Vagina (tissue), 2 donors: ENCODE measurements around the gene TTLL11.

Experiments used
- POLR2A ChIP-seq, 2 donors: fragments of 450-650 bp; IDR thresholded peaks; one replicate each; pipeline ENCODE4 v1.6.1; 2017; ENCODE audit warnings: antibody characterized with exemption in 2 of 2, mild to moderate bottlenecking in 2 of 2, moderate library complexity in 2 of 2
- TF ChIP-seq, protein P1 (sequence below), 3 experiments: fragments of 450-650 bp in 2 of 3; fragments of 200-600 bp in 1 of 3; sonication (generic) in 1 of 3; IDR thresholded peaks; one replicate each; pipeline ENCODE4 v1.5.1; 2017 to 2019; ENCODE audit warnings: antibody characterized with exemption in 3 of 3, mild to moderate bottlenecking in 2 of 3, moderate library complexity in 2 of 3

DNA sequence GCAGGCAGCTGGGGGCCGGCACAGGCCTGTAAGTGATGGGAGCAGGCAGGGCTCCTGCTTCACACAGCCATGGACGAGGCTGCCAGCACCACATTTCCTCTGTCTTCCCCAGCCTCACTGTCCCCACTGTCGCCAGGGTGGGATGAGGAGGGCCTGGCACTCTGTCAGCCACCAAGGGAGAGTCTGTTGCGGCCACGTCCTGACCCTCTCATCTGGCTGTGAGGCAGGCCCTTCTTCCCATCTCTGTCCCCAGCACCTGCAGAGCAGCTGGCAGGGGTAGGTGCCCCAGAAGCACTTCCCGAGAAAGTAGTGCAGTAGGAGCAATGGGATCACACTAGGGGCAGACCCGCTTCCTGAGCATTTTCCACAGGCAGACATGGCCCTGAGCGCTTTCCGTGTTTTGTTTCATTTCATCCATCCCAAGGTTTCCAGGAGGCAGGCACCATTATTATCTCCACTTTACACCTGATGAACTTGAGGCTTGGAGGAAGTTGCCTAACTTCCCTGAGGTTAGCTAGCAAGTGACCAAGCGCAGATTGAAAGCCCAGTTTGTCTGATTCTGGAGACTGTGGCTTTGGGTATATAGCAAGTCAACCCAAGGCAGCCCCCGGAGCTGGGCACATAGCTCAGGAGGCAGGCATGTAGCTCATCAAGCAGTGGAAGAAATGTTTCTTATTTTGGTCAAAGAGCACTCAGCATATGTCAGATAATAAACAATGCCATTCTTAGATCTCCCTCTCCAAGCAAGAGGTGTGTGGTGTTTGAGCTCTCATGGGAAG is 239.3 kb downstream of the TTLL11 start:
- TF ChIP-seq, protein P1, sequence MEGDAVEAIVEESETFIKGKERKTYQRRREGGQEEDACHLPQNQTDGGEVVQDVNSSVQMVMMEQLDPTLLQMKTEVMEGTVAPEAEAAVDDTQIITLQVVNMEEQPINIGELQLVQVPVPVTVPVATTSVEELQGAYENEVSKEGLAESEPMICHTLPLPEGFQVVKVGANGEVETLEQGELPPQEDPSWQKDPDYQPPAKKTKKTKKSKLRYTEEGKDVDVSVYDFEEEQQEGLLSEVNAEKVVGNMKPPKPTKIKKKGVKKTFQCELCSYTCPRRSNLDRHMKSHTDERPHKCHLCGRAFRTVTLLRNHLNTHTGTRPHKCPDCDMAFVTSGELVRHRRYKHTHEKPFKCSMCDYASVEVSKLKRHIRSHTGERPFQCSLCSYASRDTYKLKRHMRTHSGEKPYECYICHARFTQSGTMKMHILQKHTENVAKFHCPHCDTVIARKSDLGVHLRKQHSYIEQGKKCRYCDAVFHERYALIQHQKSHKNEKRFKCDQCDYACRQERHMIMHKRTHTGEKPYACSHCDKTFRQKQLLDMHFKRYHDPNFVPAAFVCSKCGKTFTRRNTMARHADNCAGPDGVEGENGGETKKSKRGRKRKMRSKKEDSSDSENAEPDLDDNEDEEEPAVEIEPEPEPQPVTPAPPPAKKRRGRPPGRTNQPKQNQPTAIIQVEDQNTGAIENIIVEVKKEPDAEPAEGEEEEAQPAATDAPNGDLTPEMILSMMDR (IDR thresholded peaks at IDR 0.05), result no peak
- no peak for TF ChIP-seq POLR2A (IDR thresholded peaks at IDR 0.05)
